ENCODE results near the gene FRMD4A. TPM values are rescaled to one million over a fixed set of nuclear protein-coding genes. Genes with fewer than 3 reads are reported as not detected.

Gene FRMD4A
- total and polyA plus RNA-seq, 5 donors from 2014 or later, result 0.34 to 2.4 (median 0.54) TPM

- Mint-ChIP-seq H3K4me3 (no peak overlapping the region), H3K9me3 (no peaks in the 10 kb centered on the region), H3K27ac (no peak overlapping the region), H3K27me3 (peaks cover 15% of the 10 kb centered on the region), H3K4me1 (no peaks in the 10 kb centered on the region), H3K36me3 (no peaks in the 10 kb centered on the region)
- no peak overlapping the region for H3K4me3 ChIP-seq (ENCODE audit: low read depth, low read length)
- no peaks in the 10 kb centered on the region for H3K4me1 ChIP-seq (ENCODE audit: control insufficient read depth, insufficient read depth, low read length, poor library complexity, severe bottlenecking)
- DNase-seq, result no peak
- no peak overlapping the region for H3K27ac ChIP-seq (ENCODE audit: insufficient read depth, low read length, poor library complexity, severe bottlenecking)
- H3K27me3 ChIP-seq (ENCODE audit: control insufficient read depth, insufficient read depth, low read length), result peaks cover 2% of the 10 kb centered on the region
- H3K9me3 ChIP-seq (ENCODE audit: control insufficient read depth in 2 of 2, low read length in 2 of 2), result no peaks in the 10 kb centered on the region
- no peak for ATAC-seq (ENCODE audit: low read depth in 2 of 2)
- no peaks in the 10 kb centered on the region for H3K36me3 ChIP-seq (ENCODE audit: control insufficient read depth, insufficient read depth, low read length)
Measured at GRCh38 chr10:14087566-14087965, 243.2 kb downstream of the FRMD4A start.

GRCh38 chr10:14086596-14086995 is 244.1 kb downstream of the FRMD4A start:
- Histone ChIP-seq H3K4me3 (ENCODE audit: low read depth, low read length) (no peak overlapping the region), H3K4me1 (ENCODE audit: control insufficient read depth, insufficient read depth, low read length, poor library complexity, severe bottlenecking) (no peaks in the 10 kb centered on the region), H3K9me3 (ENCODE audit: control insufficient read depth in 2 of 2, low read length in 2 of 2) (no peaks in the 10 kb centered on the region), H3K36me3 (ENCODE audit: control insufficient read depth, insufficient read depth, low read length) (no peaks in the 10 kb centered on the region), H3K27ac (ENCODE audit: insufficient read depth, low read length, poor library complexity, severe bottlenecking) (no peak overlapping the region), H3K27me3 (ENCODE audit: control insufficient read depth, insufficient read depth, low read length) (peaks cover 2% of the 10 kb centered on the region)
- Mint-ChIP-seq H3K4me1 (no peaks in the 10 kb centered on the region), H3K27me3 (peaks cover 11% of the 10 kb centered on the region), H3K27ac (no peak overlapping the region), H3K4me3 (no peak overlapping the region), H3K9me3 (no peaks in the 10 kb centered on the region), H3K36me3 (no peaks in the 10 kb centered on the region)
- ATAC-seq (ENCODE audit: low read depth in 2 of 2), result no peak
- no peak for DNase-seq

GRCh38 chr10:14084875-14085274 is 245.8 kb downstream of the FRMD4A start:
- Mint-ChIP-seq H3K4me3 (no peak overlapping the region), H3K9me3 (no peaks in the 10 kb centered on the region), H3K36me3 (no peaks in the 10 kb centered on the region), H3K27ac (no peak overlapping the region), H3K4me1 (peaks cover 0 to 3% (median 0%) of the 10 kb centered on the region in 4 donors), H3K27me3 (peaks cover 10% of the 10 kb centered on the region)
- Histone ChIP-seq H3K27ac (ENCODE audit: insufficient read depth, low read length, poor library complexity, severe bottlenecking) (no peak overlapping the region), H3K27me3 (ENCODE audit: control insufficient read depth, insufficient read depth, low read length) (peaks cover 2% of the 10 kb centered on the region), H3K4me3 (ENCODE audit: low read depth, low read length) (no peak overlapping the region), H3K9me3 (ENCODE audit: control insufficient read depth in 2 of 2, low read length in 2 of 2) (no peaks in the 10 kb centered on the region), H3K36me3 (ENCODE audit: control insufficient read depth, insufficient read depth, low read length) (no peaks in the 10 kb centered on the region), H3K4me1 (ENCODE audit: control insufficient read depth, insufficient read depth, low read length, poor library complexity, severe bottlenecking) (no peaks in the 10 kb centered on the region)
- ATAC-seq (ENCODE audit: low read depth in 2 of 2), result no peak
- DNase-seq, result no peak

- no peak overlapping the region for H3K4me3 ChIP-seq (ENCODE audit: low read depth, low read length)
- peaks cover 2% of the 10 kb centered on the region for H3K27me3 ChIP-seq (ENCODE audit: control insufficient read depth, insufficient read depth, low read length)
- Mint-ChIP-seq H3K27ac (no peak overlapping the region), H3K27me3 (peaks cover 23% of the 10 kb centered on the region), H3K4me1 (peaks cover 0 to 3% (median 0%) of the 10 kb centered on the region in 4 donors), H3K36me3 (no peaks in the 10 kb centered on the region), H3K9me3 (peaks cover 0 to 8% (median 4%) of the 10 kb centered on the region in 7 donors), H3K4me3 (no peak overlapping the region)
- H3K36me3 ChIP-seq (ENCODE audit: control insufficient read depth, insufficient read depth, low read length), result no peaks in the 10 kb centered on the region
- no peak for ATAC-seq (ENCODE audit: low read depth in 2 of 2)
- DNase-seq, result no peak
- H3K27ac ChIP-seq (ENCODE audit: insufficient read depth, low read length, poor library complexity, severe bottlenecking), result no peak overlapping the region
- H3K4me1 ChIP-seq (ENCODE audit: control insufficient read depth, insufficient read depth, low read length, poor library complexity, severe bottlenecking), result no peaks in the 10 kb centered on the region
- H3K9me3 ChIP-seq (ENCODE audit: control insufficient read depth in 2 of 2, low read length in 2 of 2), result peaks cover 0 to 8% of the 10 kb centered on the region in 2 experiments
Measured at GRCh38 chr10:14080795-14081194, 249.9 kb downstream of the FRMD4A start.

- Histone ChIP-seq H3K9me3 (ENCODE audit: control insufficient read depth in 2 of 2, low read length in 2 of 2) (peaks cover 0 to 8% of the 10 kb centered on the region in 2 experiments), H3K4me3 (ENCODE audit: low read depth, low read length) (no peak overlapping the region), H3K36me3 (ENCODE audit: control insufficient read depth, insufficient read depth, low read length) (no peaks in the 10 kb centered on the region), H3K4me1 (ENCODE audit: control insufficient read depth, insufficient read depth, low read length, poor library complexity, severe bottlenecking) (no peaks in the 10 kb centered on the region), H3K27ac (ENCODE audit: insufficient read depth, low read length, poor library complexity, severe bottlenecking) (no peak overlapping the region), H3K27me3 (ENCODE audit: control insufficient read depth, insufficient read depth, low read length) (peaks cover 3% of the 10 kb centered on the region)
- Mint-ChIP-seq H3K4me1 (peaks cover 0 to 3% (median 0%) of the 10 kb centered on the region in 4 donors), H3K36me3 (no peaks in the 10 kb centered on the region), H3K4me3 (no peak overlapping the region), H3K9me3 (peaks cover 0 to 8% (median 6%) of the 10 kb centered on the region in 7 donors), H3K27me3 (peaks cover 25% of the 10 kb centered on the region), H3K27ac (no peak overlapping the region)
- DNase-seq (no peak), ATAC-seq (ENCODE audit: low read depth in 2 of 2) (no peak)
Measured at GRCh38 chr10:14077430-14077829, 253.3 kb downstream of the FRMD4A start.

- Mint-ChIP-seq H3K27me3 (peaks cover 25% of the 10 kb centered on the region), H3K9me3 (peaks cover 0 to 12% (median 7%) of the 10 kb centered on the region in 7 donors), H3K27ac (no peak overlapping the region), H3K36me3 (no peaks in the 10 kb centered on the region), H3K4me1 (no peaks in the 10 kb centered on the region), H3K4me3 (no peak overlapping the region)
- Histone ChIP-seq H3K4me3 (ENCODE audit: low read depth, low read length) (no peak overlapping the region), H3K27ac (ENCODE audit: insufficient read depth, low read length, poor library complexity, severe bottlenecking) (no peak overlapping the region), H3K4me1 (ENCODE audit: control insufficient read depth, insufficient read depth, low read length, poor library complexity, severe bottlenecking) (no peaks in the 10 kb centered on the region), H3K27me3 (ENCODE audit: control insufficient read depth, insufficient read depth, low read length) (peaks cover 4% of the 10 kb centered on the region), H3K9me3 (ENCODE audit: control insufficient read depth in 2 of 2, low read length in 2 of 2) (peaks cover 0 to 8% of the 10 kb centered on the region in 2 experiments), H3K36me3 (ENCODE audit: control insufficient read depth, insufficient read depth, low read length) (no peaks in the 10 kb centered on the region)
- DNase-seq (no peak), ATAC-seq (ENCODE audit: low read depth in 2 of 2) (no peak)
Measured at GRCh38 chr10:14074062-14074884, 256.5 kb downstream of the FRMD4A start.

- H3K4me1 ChIP-seq (ENCODE audit: control insufficient read depth, insufficient read depth, low read length, poor library complexity, severe bottlenecking), result no peaks in the 10 kb centered on the region
- H3K27me3 ChIP-seq (ENCODE audit: control insufficient read depth, insufficient read depth, low read length), result peaks cover 4% of the 10 kb centered on the region
- Mint-ChIP-seq H3K9me3 (peaks cover 0 to 10% (median 1%) of the 10 kb centered on the region in 7 donors), H3K36me3 (no peaks in the 10 kb centered on the region), H3K4me3 (no peak overlapping the region), H3K27me3 (peaks cover 21% of the 10 kb centered on the region), H3K27ac (no peak overlapping the region), H3K4me1 (no peaks in the 10 kb centered on the region)
- ATAC-seq (ENCODE audit: low read depth in 2 of 2) (no peak), DNase-seq (no peak)
- no peak overlapping the region for H3K27ac ChIP-seq (ENCODE audit: insufficient read depth, low read length, poor library complexity, severe bottlenecking)
- H3K4me3 ChIP-seq (ENCODE audit: low read depth, low read length), result no peak overlapping the region
- no peaks in the 10 kb centered on the region for H3K9me3 ChIP-seq (ENCODE audit: control insufficient read depth in 2 of 2, low read length in 2 of 2)
- H3K36me3 ChIP-seq (ENCODE audit: control insufficient read depth, insufficient read depth, low read length), result no peaks in the 10 kb centered on the region
Measured at GRCh38 chr10:14072541-14072940, 258.2 kb downstream of the FRMD4A start.

- Mint-ChIP-seq H3K36me3 (no peaks in the 10 kb centered on the region), H3K4me1 (no peaks in the 10 kb centered on the region), H3K9me3 (peaks cover 0 to 12% (median 1%) of the 10 kb centered on the region in 7 donors), H3K27me3 (peaks cover 21% of the 10 kb centered on the region), H3K4me3 (no peak overlapping the region), H3K27ac (no peak overlapping the region)
- Histone ChIP-seq H3K4me3 (ENCODE audit: low read depth, low read length) (no peak overlapping the region), H3K4me1 (ENCODE audit: control insufficient read depth, insufficient read depth, low read length, poor library complexity, severe bottlenecking) (no peaks in the 10 kb centered on the region), H3K9me3 (ENCODE audit: control insufficient read depth in 2 of 2, low read length in 2 of 2) (no peaks in the 10 kb centered on the region), H3K27me3 (ENCODE audit: control insufficient read depth, insufficient read depth, low read length) (peaks cover 4% of the 10 kb centered on the region), H3K36me3 (ENCODE audit: control insufficient read depth, insufficient read depth, low read length) (no peaks in the 10 kb centered on the region), H3K27ac (ENCODE audit: insufficient read depth, low read length, poor library complexity, severe bottlenecking) (no peak overlapping the region)
- DNase-seq, result no peak
- ATAC-seq (ENCODE audit: low read depth in 2 of 2), result no peak
Measured at GRCh38 chr10:14071956-14072355, 258.8 kb downstream of the FRMD4A start.
